ENCODE data around the gene EPB41L1. TPM values are rescaled to one million over a fixed set of nuclear protein-coding genes. Genes with fewer than 3 reads are reported as not detected.
A peak's percentile ranks its signal among the peaks of the same experiment; 100 is the strongest.

Gene EPB41L1
- total RNA-seq, 1 experiment from 2014 or later = 38.7 TPM

GRCh38 chr20:36255445-36255844 lies 100.9 kb downstream of the EPB41L1 start:
- Mint-ChIP-seq H3K36me3 (peaks cover 7% of the 10 kb centered on the region; the same call in 1 of the 2 replicates), H3K27ac (no peak overlapping the region), H3K27me3 (ENCODE audit: low read depth) (no peaks in the 10 kb centered on the region), H3K4me3 (no peak overlapping the region), H3K9me3 (no peaks in the 10 kb centered on the region), H3K4me1 (peaks cover 22% of the 10 kb centered on the region)
- CTCF ChIA-PET = interaction anchor here (0.8 to 1.6 kb wide), 3 partner anchors 53 to 263 kb away, joined by 3 to 4 read pairs (median 4); no protein-coding TSS in a partner anchor
- POLR2A ChIA-PET = no interaction called here
- TF ChIP-seq GRHL2 (CRISPR knock-in tag; IDR thresholded peaks at IDR 0.05; ENCODE audit: insufficient replicate concordance, severe bottlenecking) = no peak
- no peak for TF ChIP-seq TP53 (CRISPR knock-in tag; IDR thresholded peaks at IDR 0.05)
- no peak for TF ChIP-seq TCF7 (CRISPR knock-in tag; IDR thresholded peaks at IDR 0.05; ENCODE audit: low read depth)
- no peak for TF ChIP-seq SP1 (CRISPR knock-in tag; conservative IDR thresholded peaks at IDR 0.05)
- TF ChIP-seq E2F5 (CRISPR knock-in tag; IDR thresholded peaks at IDR 0.05) = no peak
- TF ChIP-seq, protein P1, sequence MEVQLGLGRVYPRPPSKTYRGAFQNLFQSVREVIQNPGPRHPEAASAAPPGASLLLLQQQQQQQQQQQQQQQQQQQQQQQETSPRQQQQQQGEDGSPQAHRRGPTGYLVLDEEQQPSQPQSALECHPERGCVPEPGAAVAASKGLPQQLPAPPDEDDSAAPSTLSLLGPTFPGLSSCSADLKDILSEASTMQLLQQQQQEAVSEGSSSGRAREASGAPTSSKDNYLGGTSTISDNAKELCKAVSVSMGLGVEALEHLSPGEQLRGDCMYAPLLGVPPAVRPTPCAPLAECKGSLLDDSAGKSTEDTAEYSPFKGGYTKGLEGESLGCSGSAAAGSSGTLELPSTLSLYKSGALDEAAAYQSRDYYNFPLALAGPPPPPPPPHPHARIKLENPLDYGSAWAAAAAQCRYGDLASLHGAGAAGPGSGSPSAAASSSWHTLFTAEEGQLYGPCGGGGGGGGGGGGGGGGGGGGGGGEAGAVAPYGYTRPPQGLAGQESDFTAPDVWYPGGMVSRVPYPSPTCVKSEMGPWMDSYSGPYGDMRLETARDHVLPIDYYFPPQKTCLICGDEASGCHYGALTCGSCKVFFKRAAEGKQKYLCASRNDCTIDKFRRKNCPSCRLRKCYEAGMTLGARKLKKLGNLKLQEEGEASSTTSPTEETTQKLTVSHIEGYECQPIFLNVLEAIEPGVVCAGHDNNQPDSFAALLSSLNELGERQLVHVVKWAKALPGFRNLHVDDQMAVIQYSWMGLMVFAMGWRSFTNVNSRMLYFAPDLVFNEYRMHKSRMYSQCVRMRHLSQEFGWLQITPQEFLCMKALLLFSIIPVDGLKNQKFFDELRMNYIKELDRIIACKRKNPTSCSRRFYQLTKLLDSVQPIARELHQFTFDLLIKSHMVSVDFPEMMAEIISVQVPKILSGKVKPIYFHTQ (CRISPR knock-in tag; IDR thresholded peaks at IDR 0.05) = no peak
- TF ChIP-seq SMAD3 (CRISPR knock-in tag; IDR thresholded peaks at IDR 0.05; ENCODE audit: borderline replicate concordance) = no peak
- no peak for TF ChIP-seq EMX1 (CRISPR knock-in tag; IDR thresholded peaks at IDR 0.05)
- TF ChIP-seq PREB (CRISPR knock-in tag; IDR thresholded peaks at IDR 0.05; ENCODE audit: borderline replicate concordance) = no peak
- no peak for TF ChIP-seq CREM (CRISPR knock-in tag; IDR thresholded peaks at IDR 0.05)
- TF ChIP-seq ESRRA (CRISPR knock-in tag; IDR thresholded peaks at IDR 0.05; ENCODE audit: borderline replicate concordance) = no peak
- no peak for TF ChIP-seq ZBTB21 (CRISPR knock-in tag; IDR thresholded peaks at IDR 0.05; ENCODE audit: borderline replicate concordance)
- DNase-seq (ENCODE audit: low spot score) = no peak
- no peak for ATAC-seq

DNA sequence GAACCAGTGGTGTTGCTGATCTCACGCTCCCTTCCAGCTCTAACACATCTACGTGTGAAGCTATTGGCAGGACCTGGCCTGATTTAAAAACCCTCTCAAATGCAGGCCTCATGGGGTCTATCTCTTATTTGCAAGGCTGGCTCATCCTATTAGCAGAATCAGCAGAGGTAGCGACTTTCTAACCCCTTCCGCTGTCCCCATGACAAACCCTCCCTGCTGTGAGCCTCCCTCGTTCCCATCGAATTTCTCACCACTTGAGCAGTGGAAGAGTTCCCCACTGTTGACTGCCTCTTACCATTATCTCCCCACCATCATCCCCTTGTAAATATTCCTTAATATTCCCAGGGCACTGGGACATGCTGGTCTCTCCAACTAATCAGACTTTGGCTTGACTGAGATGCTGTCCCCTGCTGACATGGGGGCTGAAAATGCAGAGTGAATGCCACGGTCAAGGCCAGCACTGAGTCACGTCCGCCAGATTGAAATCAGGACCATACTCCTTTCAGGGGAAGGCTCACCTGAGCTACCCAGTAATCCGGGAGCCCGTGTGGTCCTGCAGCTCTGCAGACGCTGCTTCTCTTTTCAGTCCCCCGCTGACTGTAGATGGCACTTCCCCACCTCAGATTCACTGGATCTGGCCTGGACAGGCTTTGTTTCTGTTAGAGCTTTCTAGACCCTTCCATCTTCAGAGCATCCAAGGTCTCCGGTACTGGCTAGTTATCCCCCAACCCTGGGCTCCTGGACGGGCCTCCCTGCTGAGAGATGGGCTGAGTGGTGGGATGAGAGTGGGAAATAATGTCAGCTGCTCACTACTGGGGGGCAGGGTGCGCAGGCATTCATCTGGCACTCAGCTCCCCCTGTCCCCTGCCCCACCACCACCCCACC lies 104.9 kb downstream of the EPB41L1 start:
- no peak overlapping the region for H3K4me3 Mint-ChIP-seq
- ChIA-PET CTCF (interaction anchor here (0.9 to 3.3 kb wide), 8 partner anchors 14 to 180 kb away, joined by 3 to 18 read pairs (median 5); no protein-coding TSS in a partner anchor), POLR2A (no interaction called here)
- no peaks in the 10 kb centered on the region for H3K27me3 Mint-ChIP-seq (ENCODE audit: low read depth)
- ATAC-seq (peak; percentile 60), DNase-seq (ENCODE audit: low spot score) (no peak)
- H3K9me3 Mint-ChIP-seq = no peaks in the 10 kb centered on the region
- peak overlapping the region; percentile 42 for H3K27ac Mint-ChIP-seq
- peaks cover 7% of the 10 kb centered on the region; the same call in 1 of the 2 replicates for H3K36me3 Mint-ChIP-seq
- H3K4me1 Mint-ChIP-seq = peaks cover 15% of the 10 kb centered on the region
- no peak for TF ChIP-seq PRRX2 (CRISPR knock-in tag; IDR thresholded peaks at IDR 0.05)
- TF ChIP-seq, protein P2, sequence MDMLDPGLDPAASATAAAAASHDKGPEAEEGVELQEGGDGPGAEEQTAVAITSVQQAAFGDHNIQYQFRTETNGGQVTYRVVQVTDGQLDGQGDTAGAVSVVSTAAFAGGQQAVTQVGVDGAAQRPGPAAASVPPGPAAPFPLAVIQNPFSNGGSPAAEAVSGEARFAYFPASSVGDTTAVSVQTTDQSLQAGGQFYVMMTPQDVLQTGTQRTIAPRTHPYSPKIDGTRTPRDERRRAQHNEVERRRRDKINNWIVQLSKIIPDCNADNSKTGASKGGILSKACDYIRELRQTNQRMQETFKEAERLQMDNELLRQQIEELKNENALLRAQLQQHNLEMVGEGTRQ (CRISPR knock-in tag; IDR thresholded peaks at IDR 0.05) = no peak
- no peak for TF ChIP-seq CDX4 (CRISPR knock-in tag; IDR thresholded peaks at IDR 0.05; ENCODE audit: borderline replicate concordance)
- no peak for TF ChIP-seq GRHL2 (CRISPR knock-in tag; IDR thresholded peaks at IDR 0.05; ENCODE audit: insufficient replicate concordance, severe bottlenecking)
- no peak for TF ChIP-seq SMAD4 (CRISPR knock-in tag; IDR thresholded peaks at IDR 0.05)
- TF ChIP-seq ARID4B (CRISPR knock-in tag; IDR thresholded peaks at IDR 0.05; ENCODE audit: borderline replicate concordance) = no peak
- TF ChIP-seq PRDM15 (CRISPR knock-in tag; IDR thresholded peaks at IDR 0.05) = no peak
